ENCODE results near the gene HOXA7.

- TF ChIP-seq CTCF (IDR thresholded peaks at IDR 0.05; ENCODE audit: low read depth, low read length, poor library complexity, severe bottlenecking) (no peak), EZH2phosphoT487 (IDR thresholded peaks at IDR 0.05; ENCODE audit: borderline replicate concordance, low read length) (0 out of 2 replicates have a peak, but pooled peaks have one; percentile 46)
Measured at GRCh38 chr7:27147199-27148030, 9.1 kb downstream of the HOXA7 start, which contains the start of gene HOXA6.
